DOHH2 (cell line): ENCODE data around the gene DNAH14.

Experiments used
- EZH2phosphoT487 ChIP-seq: fragments of 200-600 bp; sonication (generic); IDR thresholded peaks from 2 replicates; pipeline ENCODE4 v1.6.1; 2017; ENCODE audit warnings: borderline replicate concordance, mild to moderate bottlenecking, antibody characterized with exemption, low read length, moderate library complexity, mixed read lengths
- TF ChIP-seq, protein P1 (sequence below): fragments of 200-600 bp; sonication (generic); IDR thresholded peaks from one replicate; pipeline ENCODE4 v1.5.1; 2014; ENCODE audit warnings: antibody characterized with exemption, mild to moderate bottlenecking, low read depth, low read length; ENCODE audit not compliant: poor library complexity, severe bottlenecking

DNA sequence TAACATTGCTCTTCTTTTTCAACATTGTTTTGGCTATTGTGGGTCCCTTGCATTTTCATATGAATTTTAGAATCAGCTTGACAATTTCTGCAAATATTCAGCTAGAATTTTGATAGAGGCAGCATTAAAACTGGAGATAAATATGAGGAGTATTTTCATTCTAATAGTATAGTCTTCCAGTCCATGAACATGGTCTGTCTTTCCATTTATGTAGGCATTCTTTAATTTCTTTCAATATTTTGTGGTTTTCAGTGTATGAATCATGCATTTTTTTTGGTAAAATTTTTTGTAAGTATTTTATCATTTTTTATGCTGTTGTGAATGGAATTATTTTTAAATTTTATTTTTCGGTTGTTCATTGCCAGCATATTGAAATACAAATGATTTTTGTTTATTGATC is 97.2 kb downstream of the DNAH14 start:
- TF ChIP-seq, protein P1, sequence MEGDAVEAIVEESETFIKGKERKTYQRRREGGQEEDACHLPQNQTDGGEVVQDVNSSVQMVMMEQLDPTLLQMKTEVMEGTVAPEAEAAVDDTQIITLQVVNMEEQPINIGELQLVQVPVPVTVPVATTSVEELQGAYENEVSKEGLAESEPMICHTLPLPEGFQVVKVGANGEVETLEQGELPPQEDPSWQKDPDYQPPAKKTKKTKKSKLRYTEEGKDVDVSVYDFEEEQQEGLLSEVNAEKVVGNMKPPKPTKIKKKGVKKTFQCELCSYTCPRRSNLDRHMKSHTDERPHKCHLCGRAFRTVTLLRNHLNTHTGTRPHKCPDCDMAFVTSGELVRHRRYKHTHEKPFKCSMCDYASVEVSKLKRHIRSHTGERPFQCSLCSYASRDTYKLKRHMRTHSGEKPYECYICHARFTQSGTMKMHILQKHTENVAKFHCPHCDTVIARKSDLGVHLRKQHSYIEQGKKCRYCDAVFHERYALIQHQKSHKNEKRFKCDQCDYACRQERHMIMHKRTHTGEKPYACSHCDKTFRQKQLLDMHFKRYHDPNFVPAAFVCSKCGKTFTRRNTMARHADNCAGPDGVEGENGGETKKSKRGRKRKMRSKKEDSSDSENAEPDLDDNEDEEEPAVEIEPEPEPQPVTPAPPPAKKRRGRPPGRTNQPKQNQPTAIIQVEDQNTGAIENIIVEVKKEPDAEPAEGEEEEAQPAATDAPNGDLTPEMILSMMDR: no peak
- TF ChIP-seq EZH2phosphoT487: no peak
